Activated naive CD4-positive, alpha-beta T cell treated with anti-CD3 and anti-CD28 coated beads, Interleukin-2, amount 50 U/mL, for 16 hours (primary cell): ENCODE measurements around the gene TCF19.
A peak's percentile ranks its signal among the peaks of the same experiment; 100 is the strongest.

Experiments
- DNase-seq: peaks from one replicate; pipeline ENCODE4 v3.0.0-alpha.2; 2020

Gene TCF19

GRCh38 chr6:31129130-31129529, 29.3 kb upstream of the TCF19 start:
- no peak for DNase-seq

GRCh38 chr6:31130751-31131150, 27.6 kb upstream of the TCF19 start:
- DNase-seq = no peak

- no peak for DNase-seq
Observed at GRCh38 chr6:31131595-31131994, 26.8 kb upstream of the TCF19 start.

- DNase-seq = no peak
Observed at GRCh38 chr6:31132806-31133205, 25.6 kb upstream of the TCF19 start.

- DNase-seq = no peak
Observed at GRCh38 chr6:31135710-31136109, 22.7 kb upstream of the TCF19 start.

- no peak for DNase-seq
Observed at GRCh38 chr6:31138982-31139381, 19.4 kb upstream of the TCF19 start, which contains the start of gene PSORS1C2. Gene PSORS1C2, minus strand, starts transcription at chr6:31139066. Its CDS starts 40 bp downstream, at chr6:31139026.

GRCh38 chr6:31139599-31139998, 18.8 kb upstream of the TCF19 start:
- no peak for DNase-seq

GRCh38 chr6:31140643-31141042, 17.7 kb upstream of the TCF19 start:
- DNase-seq = no peak

- no peak for DNase-seq
Observed at GRCh38 chr6:31142361-31142761, 16.0 kb upstream of the TCF19 start.

- no peak for DNase-seq
Observed at GRCh38 chr6:31143148-31143547, 15.2 kb upstream of the TCF19 start.

GRCh38 chr6:31144296-31144969, 14.0 kb upstream of the TCF19 start:
- no peak for DNase-seq

- no peak for DNase-seq
Observed at GRCh38 chr6:31144970-31145340, 13.4 kb upstream of the TCF19 start.

GRCh38 chr6:31145386-31145785, 13.0 kb upstream of the TCF19 start:
- no peak for DNase-seq

- no peak for DNase-seq
Observed at GRCh38 chr6:31149827-31150447, 8.5 kb upstream of the TCF19 start.

GRCh38 chr6:31152781-31153180, 5.6 kb upstream of the TCF19 start:
- DNase-seq = no peak

GRCh38 chr6:31154436-31154835, 4.0 kb upstream of the TCF19 start:
- DNase-seq = no peak

- no peak for DNase-seq
Observed at GRCh38 chr6:31156641-31157040, 1.7 kb upstream of the TCF19 start.

GRCh38 chr6:31157513-31158139, 763 bp upstream of the TCF19 start, which contains the start of gene CCHCR1:
Gene CCHCR1, minus strand, starts transcription at chr6:31157802. Its CDS starts 202 bp downstream, at chr6:31157600.
- no peak for DNase-seq

- DNase-seq = peak; percentile 19
Observed at GRCh38 chr6:31158863-31159855, 770 bp downstream of the TCF19 start.

GRCh38 chr6:31161216-31162126, 3.1 kb downstream of the TCF19 start:
- DNase-seq = no peak

- DNase-seq = no peak
Observed at GRCh38 chr6:31162463-31163165, 4.2 kb downstream of the TCF19 start.
